ENCODE results near the gene ACER3.
"Not testable (repeated sequence)": the region's sequence is repeated elsewhere in the genome, so short reads cannot be mapped to it uniquely, and the experiment has no call there.

The ACER3 gene

DNA sequence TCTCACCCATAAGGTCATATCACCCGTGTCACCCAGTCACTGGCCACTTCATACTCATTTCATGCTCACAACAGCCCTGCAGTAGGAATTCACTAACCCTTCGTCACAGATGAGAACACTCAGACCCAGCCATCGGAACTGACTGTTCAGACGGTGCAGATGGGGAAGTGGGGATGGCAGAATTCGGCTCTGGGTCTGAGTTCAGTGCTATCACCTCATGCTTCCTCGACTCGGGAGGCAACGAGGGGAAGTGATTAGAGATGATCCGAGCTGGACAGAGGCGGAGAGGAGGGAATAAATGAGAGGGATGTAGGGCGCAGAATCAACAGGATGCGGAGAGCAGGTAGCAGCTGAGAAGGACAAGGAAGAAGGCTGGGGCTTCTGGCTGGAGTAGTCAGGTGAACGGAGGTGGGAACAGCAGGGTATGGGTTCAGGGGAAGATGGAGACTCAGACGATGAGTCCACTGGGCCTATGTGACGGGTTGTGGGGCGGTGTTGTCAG, 178.2 kb downstream of the ACER3 start:
- DNase-seq (ENCODE audit: low read depth) = no peak

DNA sequence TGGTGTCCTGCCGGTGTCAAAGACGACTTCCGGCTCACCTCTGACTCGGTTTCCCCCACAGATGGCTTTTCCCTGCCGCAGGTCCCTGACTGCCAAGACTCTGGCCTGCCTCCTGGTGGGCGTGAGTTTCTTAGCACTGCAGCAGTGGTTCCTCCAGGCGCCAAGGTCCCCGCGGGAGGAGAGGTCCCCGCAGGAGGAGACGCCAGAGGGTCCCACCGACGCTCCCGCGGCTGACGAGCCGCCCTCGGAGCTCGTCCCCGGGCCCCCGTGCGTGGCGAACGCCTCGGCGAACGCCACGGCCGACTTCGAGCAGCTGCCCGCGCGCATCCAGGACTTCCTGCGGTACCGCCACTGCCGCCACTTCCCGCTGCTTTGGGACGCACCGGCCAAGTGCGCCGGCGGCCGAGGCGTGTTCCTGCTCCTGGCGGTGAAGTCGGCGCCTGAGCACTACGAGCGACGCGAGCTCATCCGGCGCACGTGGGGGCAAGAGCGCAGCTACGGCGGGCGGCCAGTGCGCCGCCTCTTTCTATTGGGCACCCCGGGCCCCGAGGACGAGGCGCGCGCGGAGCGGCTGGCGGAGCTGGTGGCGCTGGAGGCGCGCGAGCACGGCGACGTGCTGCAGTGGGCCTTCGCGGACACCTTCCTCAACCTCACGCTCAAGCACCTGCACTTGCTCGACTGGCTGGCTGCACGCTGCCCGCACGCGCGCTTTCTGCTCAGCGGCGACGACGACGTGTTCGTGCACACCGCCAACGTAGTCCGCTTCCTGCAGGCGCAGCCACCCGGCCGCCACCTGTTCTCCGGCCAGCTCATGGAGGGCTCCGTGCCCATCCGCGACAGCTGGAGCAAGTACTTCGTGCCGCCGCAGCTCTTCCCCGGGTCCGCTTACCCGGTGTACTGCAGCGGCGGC, 179.0 kb downstream of the ACER3 start:
- no peak for DNase-seq (ENCODE audit: low read depth)

DNA sequence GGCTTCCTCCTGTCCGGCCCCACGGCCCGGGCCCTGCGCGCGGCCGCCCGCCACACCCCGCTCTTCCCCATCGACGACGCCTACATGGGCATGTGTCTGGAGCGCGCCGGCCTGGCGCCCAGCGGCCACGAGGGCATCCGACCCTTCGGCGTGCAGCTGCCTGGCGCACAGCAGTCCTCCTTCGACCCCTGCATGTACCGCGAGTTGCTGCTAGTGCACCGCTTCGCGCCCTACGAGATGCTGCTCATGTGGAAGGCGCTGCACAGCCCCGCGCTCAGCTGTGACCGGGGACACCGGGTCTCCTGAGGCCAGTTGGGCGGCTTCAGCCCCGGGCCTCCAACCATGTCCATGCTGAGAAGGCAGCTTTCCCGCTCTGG, 179.7 kb downstream of the ACER3 start:
- DNase-seq (ENCODE audit: low read depth) = no peak

DNA sequence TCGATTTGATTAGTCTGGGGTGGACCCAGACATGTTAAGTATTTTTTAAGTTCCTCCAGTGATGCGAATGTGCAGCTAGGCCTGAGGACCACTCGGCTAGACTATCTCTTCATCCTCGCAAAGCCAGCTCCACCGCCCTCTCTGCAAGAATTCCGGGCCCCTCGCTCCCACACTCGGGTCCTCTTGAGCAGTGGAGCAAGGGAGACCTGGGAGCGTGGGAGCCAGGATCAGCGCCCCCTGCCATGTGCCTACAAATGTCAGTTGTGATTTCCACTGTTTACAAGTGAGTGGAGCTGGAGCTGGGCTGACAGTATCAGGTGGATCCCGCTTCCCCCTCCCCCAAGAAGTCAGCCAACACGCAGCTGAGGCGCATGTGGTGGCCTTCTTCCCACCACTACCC, 180.2 kb downstream of the ACER3 start:
- DNase-seq (ENCODE audit: low read depth) = no peak

DNA sequence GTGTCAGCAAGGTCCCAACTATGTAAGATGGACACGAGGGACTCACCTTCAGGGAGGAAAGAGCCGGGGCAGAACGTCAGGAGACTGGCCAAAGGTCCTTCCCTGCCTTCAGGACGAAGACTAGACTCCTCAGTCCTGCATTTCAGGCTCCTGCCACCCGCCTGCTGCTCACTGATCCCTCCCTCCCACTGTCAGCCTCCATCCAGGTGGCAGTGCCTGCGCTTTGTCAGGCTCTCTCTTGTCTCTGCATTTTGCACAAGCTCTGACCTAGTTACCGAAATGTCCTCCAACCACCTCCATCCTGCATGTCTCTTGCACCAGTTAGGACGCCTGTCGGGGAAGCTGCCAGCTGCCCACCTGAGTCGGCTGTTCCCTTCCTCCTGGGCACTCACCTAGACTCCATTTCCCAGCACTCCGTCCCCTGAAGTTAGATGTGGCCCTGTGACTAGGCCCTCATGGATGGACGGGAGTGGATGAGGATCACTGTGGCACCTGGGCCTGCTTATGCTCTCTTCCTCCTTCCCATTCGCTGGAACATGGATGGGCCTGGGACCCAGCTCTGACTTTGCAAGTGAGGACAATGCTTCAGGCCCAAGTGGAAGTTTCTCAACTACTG, 181.5 kb downstream of the ACER3 start:
- DNase-seq (ENCODE audit: low read depth) = no peak

DNA sequence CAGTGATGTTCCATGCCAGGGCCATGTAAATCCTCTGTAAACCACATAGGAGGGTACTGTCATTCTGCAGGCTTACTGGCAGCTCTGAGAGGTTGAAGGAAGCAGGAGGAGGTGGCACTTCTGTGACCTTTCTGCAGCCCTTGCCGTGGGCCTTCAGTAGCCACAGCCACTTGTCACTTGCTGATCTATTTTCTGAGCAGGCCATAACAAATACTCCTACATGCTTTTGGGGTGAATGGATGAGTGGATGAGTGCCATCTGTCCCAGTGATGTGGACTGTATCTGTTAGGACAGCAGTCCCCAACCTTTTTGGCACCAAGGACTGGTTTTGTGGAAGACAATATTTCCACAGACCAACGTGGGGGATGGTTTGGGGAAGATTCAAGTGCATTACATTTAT, 183.6 kb downstream of the ACER3 start:
- no peak for DNase-seq (ENCODE audit: low read depth)

DNA sequence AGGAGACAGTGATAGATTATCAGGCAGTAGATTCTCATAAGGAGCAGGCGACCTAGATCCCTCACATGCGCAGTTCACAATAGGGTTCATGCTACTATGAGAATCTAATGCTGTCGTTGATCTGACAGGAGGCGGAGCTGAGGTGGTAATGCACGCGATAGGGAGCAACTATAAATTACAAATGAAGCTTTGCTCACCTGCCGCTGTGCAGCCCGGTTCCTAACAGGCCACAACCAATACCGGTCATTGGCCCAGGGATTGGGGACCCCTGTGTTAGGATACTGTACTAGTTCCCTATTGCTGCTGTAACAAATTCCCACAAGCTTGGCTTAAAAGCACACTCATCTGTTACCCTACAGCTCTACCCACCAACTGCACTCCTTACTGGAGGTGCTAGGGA, 184.2 kb downstream of the ACER3 start:
- DNase-seq (ENCODE audit: low read depth) = no peak

DNA sequence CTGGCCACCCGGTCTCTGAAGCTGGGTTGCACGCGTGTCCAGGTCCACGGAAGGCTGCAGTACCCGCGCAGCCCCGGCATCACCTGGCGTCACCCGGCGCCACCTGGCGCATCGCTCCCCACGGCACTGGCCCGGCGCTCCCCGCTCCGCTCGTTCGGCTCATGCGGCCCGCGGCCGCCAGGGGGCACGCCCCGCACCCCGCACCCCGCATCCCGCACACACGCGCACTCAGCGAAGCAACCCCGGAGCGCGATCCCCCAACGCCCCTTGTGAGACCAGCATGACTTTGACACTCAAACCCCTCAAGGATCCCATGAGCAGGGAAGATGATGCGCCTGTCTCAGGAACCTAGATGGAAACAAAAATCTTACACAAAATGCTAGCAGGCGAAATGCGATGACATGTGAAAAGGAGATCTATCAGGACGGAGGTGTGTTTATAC, 185.4 kb downstream of the ACER3 start:
- no peak for DNase-seq (ENCODE audit: low read depth)

DNA sequence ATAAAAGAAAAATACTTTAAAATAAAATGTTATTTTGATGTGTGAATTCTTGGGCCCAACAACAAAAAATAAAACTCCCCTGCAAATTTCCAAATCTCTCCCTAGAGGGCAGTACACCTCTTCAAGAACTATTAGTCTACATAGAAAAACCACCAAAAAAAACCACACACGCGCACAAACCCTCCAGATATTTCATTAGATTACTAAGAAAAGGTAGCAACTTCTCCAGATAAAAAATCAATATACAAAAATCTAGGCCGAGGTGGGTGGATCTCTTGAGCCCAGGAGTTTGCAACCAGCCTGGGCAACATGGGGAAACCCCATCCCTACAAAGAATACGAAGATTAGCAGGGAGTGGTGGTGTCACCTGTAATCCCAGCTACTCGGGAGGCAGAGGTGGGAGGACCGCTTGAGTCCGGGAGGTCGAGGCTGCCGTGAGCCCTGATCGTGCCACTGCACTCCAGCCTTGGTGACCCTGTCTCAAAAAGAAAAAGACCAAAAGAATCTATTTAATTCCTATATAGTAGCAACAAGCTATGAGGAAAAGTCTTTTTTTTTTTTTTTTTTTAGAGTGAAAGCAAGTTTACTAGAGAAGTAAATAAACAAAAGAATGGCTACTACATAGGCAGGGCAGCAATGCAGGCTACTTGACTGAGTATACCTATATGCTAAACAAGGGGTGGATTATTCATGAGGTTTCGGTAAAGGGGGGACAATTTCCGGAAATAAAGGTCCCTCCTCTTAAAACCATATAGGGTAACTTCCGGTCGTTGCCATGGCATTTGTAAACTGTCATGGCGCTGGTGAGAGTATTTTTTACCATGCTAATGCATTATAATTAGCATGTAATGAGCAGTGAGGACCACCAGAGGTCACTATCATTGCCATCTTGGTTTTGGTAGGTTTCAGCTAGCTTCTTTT, 186.5 kb downstream of the ACER3 start:
- DNase-seq (ENCODE audit: low read depth) = peak; percentile 85

DNA sequence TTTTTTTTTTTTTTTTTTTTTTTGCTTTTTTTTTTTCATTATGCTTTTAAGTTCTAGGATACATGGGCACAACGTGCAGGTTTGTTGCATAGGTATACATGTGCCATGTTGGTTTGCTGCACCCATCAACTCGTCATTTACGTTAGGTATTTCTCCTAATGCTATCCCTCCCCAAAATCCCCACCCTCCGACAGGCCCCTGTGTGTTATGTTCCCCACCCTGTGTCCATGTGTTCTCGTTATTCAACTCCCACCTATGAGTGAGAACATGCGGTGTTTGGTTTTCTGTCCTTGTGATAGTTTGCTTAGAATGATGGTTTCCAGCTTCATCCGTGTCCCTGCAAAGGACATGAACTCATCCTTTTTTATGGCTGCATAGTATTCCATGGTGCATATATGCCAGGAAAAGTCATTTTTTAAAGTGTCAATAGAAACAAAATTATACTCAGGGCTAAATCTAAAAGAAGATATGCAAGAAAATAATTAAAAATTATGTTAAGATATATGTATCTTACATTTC, 187.3 kb downstream of the ACER3 start:
- DNase-seq (ENCODE audit: low read depth) = not testable (repeated sequence)

DNA sequence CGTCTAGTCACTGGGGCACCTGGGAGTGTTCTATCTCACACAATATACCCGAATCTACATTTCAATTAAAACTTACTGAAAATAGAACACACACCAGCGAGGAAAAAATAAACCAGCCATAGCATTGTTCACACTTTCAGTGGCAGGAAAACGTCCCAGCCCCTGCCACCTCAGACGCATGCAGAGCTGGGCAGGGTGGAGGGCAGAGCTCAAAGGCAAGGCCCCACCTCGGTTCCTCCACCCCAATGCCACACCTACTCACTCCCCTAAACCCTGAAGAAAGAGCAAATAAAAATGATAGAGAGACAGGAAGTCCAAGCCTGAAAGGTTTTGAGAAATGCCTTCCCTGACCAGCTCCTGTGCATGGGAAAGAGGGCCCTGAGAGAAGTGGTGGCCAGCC, 188.3 kb downstream of the ACER3 start:
- DNase-seq (ENCODE audit: low read depth) = no peak

DNA sequence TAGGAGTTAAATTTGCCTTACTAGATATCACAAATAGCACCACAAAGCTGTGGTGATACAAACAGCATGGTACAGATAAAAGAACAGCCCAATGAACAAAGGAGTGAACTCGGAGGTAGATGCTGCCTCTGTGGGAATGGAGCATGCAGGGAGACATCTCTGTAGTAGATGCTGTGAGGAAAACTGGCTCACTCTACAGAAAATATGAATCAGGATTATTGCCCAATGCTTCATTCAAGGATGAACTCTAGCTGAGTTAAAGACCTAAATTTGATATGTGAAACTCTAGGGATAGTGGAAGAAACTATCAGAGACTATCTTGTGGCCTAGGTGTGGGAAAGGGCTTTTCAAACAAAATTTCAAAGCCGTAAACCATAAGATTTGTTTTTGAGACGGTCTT, 190.8 kb downstream of the ACER3 start:
- no peak for DNase-seq (ENCODE audit: low read depth)

DNA sequence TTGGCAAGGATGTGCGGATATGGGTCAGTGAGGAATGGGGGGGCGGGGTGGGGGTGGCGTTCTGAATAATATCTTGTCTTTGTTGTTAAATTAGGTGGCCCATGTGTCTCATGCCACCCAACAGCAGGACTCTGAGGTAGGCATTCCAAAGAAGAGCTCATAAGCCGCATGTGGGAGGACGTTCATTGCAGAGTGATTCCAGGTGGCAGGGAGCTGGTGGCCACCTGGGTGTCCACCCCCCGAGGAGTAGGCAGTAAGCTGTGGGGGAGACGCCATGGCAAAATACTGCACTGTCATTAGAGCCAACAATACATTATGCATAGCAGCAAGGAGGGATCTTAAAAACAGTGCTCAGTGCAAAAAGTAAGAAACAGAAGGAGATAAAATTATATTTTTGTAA, 191.8 kb downstream of the ACER3 start:
- no peak for DNase-seq (ENCODE audit: low read depth)

DNA sequence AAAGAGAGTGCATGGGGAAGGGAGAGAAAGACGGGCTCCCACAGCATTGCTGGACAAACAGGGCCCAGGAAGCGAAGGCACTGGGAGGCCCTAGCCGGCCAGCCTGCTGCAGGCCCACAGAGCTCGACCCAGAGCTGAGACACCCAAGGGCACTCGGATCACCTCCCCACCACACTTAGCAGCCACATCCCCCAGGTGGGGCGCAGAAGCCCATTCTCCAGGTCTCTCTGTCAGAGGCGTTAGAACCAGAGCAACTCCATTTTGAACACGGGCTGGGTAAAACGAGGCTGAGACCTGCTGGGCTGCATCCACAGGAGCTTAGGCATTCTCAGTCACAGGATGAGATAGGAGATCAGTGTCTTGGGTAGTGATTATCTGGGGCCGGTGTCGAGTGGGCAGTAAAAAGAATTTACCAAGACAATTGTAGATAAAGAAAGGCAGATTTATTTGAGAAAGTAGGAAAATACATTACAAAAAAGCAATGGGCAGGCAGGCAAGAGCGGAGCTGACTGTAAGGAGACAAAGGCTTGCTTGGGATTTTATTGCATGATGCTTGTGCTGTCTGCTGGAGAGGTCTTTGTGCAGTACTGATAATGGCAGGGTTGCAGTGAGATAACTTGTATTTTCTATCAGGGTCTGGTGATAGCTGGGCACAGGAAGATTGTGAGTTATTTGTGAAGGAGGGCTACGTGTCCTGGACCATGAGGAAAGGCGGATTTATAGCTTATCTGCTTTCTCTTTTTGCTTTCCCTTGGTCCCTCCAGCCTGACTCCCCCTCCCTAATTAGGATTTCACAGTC, 192.7 kb downstream of the ACER3 start:
- no peak for DNase-seq (ENCODE audit: low read depth)

DNA sequence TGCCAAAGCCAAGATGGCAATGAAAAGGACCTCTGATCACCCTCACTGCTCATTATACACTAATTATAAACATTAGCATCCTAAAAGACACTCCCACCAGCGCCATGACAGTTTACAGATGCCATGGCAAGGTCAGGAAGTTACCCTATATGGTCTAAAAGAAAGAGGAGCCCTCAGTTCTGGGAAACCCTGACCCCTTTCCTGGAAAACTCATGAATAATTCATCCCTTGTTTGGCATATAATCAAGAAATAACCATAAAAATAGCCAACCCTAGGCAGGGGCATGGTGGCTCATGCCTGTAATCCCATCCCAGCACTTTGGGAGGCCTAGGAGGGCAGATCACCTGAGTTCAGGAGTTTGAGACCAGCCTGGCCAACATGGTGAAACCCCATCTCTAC, 193.4 kb downstream of the ACER3 start:
- DNase-seq (ENCODE audit: low read depth) = no peak

DNA sequence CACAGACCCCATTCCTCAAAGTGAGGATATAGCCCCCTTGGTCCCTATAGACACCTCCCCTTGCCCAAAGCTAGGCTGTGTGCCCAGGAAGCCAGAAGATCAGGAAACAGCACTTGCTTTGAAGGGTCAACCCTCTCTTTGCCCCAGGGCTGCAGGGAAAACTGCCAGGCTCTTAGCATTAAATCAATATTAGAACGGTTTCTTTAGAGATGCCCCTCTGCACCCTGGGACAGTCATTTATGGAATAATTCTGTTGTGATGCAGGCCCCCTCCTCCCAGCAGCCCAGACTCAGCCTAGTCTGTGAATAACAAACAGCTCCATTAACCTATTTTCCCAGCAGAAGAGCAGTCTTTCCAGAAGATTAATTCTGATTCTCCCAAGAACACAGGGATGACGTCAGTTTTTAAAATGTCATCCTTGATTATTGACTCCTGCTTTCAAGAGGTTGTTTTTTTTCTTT, 194.4 kb downstream of the ACER3 start:
- no peak for DNase-seq (ENCODE audit: low read depth)

DNA sequence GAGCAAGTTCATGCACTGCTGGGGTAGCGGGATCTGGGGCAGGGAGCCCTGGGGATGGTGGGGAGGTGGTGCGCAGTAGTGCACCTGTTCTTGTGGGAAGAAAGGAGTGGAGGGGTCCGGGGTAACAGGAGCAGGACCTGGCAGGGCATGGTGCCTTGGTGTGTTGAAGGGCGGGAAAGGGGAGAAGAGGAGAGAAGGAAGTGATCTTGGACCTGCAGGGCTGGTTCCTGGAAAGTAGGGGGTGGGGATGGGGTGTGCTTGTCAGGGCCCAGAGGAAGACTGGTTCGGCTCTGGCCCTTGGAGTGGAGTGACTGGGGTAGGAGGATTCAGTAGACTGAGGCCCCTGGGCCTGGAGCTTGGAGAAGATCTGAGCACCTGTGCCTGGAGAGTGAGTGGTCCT, 195.2 kb downstream of the ACER3 start:
- DNase-seq (ENCODE audit: low read depth) = no peak

DNA sequence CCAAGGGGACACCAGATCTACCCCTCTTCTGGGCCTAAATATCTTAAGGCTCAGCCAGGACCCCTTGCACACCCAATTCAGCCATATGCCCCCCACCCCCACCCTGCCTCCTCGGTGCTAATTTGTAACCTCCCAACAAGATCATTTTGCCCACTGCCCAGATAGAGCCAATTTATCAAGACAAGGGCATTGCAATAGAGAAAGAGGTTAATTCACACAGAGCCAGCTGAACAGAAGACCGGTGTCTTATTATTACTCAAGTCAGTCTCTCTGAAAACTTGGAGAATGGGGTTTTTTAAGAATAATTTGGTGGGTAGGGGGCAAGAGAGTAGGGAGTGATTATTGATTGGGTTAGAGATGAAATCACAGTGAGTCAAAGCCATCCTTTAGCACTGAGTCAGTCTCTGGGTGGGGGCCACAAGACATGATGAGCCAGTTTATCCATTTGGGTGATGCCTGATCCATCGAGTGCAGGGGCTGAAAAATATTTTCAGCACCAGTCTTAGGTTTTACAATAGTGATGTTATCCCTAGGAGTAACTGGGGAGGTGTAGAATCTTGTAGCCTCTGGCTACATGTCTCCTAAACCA, 196.2 kb downstream of the ACER3 start:
- no peak for DNase-seq (ENCODE audit: low read depth)

DNA sequence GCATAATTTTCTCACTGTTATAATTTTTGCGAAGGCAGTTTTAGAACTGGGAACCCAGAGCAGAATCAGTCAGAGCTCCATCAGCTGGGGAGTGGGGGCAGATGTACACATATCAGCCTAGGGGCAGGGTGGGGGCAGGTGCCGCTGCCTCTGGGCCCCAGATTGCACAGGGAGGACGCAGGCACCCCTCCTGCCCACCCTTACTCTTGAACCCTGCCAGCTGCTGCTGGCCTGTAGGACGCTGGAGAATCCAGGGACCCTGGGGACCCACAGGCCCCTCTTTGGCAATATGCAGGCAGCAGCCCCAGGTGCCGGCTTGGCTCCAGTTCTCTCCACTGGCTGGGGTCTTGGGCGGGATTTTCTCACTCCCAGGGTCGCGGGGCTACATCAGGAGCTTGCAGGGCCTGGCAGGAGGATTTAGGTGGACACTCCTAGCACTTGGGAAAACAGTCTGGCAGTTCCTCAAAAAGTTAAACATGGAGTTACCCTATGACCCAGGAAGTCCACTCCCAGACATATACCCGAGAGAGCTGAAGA, 197.3 kb downstream of the ACER3 start:
- no peak for DNase-seq (ENCODE audit: low read depth)

DNA sequence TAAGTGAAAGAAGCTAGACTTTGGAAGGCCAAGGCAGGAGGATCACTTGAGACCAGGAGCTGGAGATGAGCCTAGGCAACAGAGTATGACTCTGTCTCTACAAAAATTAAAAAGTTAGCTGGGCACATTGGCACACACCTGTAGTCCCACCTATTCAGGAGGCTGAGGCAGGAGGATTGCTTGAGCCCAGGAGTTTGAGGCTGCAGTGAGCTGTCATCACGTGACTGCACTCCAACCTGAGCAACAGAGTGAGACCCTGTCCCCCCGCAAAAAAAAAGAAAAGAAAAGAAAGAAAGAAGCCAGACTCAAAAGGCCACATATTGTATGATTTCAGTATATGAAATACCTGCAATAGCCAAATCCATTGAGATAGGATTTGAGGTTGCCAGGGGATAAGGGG, 198.2 kb downstream of the ACER3 start:
- no peak for DNase-seq (ENCODE audit: low read depth)

DNA sequence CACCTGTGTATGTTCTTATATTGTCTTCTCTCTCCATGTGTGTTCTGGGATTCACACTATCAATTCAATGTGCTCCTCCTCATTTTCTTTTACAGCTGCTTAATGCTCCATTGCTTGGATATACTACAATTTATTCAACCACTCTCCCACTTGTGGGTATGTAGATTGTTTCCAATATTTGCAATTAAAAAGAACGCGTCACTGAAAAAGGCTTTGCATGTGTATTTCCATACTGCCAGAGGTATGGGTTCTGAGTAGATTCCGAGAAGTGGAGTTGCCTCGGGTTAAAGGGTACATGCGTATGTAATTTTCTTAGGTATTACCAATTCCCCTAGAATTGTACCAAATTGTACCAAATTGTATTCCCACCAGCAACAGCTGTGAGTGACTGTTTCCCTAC, 199.1 kb downstream of the ACER3 start:
- no peak for DNase-seq (ENCODE audit: low read depth)
